NCI-H146 (cell line): ENCODE results near the gene DIPK1C.

Source experiments
- DNase-seq: peaks from one replicate; lab custom pipeline; 2025; lab: John Stamatoyannopoulos, UW

The DIPK1C gene

GRCh38 chr18:74451148-74451547 lies 6.0 kb downstream of the DIPK1C start:
- no peak for DNase-seq

DNA sequence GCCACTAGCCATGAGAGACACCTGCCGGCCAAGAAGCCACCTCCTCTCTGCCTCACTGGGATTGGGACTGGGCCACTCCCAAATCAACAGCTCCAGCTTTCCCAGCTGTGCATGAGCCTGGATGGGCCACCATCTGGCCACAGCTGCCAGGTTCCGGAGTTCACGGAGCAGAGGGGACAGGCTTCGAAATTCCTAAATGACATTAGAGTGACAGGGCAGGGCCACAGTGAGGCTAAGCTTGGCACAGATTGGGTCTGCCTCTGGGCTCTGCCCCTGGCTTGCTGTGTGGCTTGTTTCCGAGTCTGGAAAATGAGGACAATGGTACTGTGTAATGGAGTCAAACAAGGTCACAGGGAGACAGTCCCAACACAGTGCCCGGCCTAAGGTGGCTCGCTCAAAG lies 6.5 kb downstream of the DIPK1C start:
- no peak for DNase-seq

GRCh38 chr18:74447404-74448152 lies 9.5 kb downstream of the DIPK1C start:
- no peak for DNase-seq

DNA sequence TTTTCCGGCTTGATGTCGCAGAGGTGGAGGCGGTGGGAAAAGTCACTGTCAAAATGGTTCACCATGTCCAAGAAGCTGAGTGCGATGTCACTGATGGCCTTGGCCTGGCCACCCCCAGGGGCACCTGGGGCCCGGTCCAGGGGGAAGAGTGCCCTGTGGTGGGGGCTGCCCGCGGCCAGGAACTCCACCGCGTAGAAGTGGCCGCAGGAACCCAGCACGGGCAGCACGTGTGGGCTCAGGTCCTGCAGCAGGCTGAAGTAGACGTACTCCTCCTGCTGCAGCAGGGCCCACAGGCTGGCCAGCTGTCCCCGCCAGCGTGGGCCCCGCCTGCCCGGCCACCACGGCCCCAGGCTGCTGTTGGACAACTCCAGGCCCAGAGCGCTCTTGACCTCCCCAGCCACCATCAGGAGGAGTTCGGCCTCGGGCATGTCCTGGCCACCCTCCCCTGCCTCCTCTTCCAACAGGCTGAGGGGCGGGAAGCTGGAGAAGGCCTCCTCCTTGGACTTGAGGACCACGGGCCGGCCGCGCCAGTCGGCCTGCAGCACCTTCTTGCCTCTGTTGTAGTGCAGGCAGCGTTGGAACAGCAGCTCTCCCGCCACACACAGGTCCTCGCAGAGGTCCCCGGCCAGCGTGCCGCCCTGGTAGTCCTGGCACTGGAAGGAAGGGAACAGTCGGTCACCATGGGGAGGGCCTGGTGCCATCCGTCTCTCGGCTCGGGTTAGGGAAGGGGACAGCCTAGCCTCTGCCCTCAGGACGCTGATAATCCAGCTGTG lies 10.3 kb downstream of the DIPK1C start:
- DNase-seq = no peak

- DNase-seq = no peak
These were observed 10.9 kb downstream of the DIPK1C start for GRCh38 chr18:74446178-74446577.

DNA sequence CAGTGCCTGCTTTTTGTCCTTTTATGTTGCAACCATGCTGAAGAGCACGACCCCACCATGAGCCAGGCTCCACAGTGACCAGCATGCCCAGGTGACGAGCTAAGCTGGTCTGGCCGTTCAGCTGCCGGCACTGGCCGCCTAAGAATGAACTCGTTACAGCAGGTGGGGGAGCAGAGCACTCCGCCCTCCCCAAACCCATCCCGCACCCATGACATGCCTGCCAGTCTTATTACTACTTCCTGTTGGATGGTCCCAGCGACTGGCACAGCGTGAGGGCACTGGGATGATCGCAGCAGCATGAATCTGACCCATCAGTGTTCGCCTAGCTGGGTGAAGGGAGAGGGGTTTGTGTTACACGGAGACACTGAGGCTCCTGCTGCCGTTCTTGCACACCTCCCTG lies 11.5 kb downstream of the DIPK1C start:
- peak; percentile 20 for DNase-seq

- DNase-seq = no peak
These were observed 13.0 kb downstream of the DIPK1C start for GRCh38 chr18:74444104-74444503.

DNA sequence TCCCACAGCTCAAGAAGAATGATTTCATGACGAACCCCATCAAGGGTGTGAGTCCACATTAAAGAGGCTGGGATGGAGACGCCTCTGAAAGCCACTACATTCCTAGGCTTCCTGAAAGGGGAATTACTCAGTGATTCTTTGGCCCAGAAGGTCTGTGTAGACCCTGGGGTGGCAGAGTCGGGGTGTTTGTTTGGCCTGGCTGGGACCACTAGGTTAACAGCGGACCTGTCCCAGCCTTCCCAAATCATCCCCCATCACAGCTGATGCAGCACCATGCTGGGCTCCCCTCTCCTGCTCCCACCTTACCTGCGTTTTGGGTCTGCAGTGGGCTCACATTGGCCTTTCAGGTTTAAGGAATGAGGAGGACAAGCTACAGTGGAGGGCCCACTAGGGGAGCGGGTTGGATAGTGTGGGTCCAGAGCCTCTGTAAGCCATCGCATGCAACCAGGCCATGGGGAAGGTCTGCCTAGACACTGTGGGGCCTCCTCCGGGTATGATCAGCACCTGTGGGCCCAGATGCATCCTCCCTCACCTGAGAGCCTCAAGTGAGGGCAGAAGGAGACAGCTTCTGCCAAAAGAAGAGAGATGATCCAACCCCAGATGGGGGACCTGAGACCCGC lies 16.2 kb downstream of the DIPK1C start:
- DNase-seq = no peak

DNA sequence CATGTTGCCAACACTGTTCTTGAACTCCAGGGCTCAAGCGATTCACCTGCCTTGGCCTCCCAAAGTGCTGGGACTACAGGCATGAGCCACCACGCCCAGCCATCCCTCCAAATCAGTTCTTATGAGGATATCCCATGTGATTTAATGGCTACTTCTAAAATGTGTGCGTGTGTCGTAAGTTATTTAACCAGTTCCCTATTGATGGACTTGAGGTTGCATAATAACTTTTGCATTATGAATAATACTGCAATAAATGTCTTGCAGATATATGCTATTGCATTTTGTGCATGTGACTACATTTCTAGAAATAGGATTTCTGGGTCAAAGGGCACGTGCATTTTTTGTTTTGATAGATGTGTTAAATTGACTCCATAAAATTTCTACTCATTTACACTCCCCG lies 19.0 kb downstream of the DIPK1C start:
- no peak for DNase-seq

GRCh38 chr18:74436158-74436769 lies 20.8 kb downstream of the DIPK1C start:
- no peak for DNase-seq

- DNase-seq = no peak
These were observed 21.4 kb downstream of the DIPK1C start for GRCh38 chr18:74435740-74436139.

DNA sequence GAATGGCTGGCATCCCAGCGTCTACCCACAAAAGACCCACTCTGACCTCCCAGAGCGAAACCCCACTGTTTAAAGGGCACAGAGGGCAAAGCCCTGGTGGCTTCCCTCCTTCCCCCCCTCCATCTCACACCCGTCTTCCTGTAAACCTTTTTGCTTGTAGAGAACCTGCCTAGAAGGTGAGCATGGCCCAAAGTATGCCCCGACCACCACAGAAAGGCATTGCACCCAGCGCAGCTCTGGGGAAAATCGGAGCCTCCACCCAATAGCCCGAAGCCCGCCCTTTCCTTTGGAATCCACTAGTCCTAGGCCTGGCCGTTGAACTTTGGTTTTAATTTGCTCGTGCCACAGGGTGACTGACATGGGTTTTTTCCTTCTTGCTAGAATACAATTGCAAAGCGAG lies 22.6 kb downstream of the DIPK1C start:
- no peak for DNase-seq

DNA sequence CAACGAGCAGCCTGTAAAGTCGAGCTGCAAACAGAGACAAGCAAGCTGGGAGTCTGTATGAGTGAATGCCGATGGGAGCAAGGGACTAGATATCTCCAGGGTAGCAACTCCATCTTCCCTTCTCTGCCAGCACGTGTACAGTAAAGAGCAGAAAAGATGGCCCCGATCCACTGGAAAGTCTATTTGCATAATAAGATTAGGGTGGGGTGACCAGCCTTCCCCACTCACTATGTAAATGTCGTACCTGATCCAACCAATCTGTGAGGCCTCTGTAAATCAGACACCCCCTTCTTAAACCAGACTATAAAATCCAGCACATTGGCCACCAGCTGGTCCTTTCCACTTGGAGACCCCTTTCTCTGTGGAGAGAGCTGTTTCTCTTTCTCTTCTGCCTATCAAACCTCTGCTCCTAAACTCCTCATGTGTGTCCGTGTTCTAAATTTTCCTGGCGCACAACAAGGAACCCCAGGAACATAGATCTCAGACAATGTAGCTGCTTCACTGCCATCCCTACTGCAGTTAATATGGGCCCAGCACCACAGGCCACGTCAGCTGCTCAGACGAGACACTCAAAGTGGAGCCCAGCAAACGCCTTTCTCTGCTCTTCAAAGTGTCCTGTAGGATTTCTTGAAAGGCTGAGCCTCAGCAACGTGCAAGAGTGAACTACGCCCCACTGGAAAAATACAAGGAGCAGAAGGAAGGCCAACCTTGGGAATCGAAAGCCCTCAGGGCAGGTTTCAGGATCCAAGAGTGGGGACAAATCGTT lies 26.1 kb downstream of the DIPK1C start:
- DNase-seq = no peak

DNA sequence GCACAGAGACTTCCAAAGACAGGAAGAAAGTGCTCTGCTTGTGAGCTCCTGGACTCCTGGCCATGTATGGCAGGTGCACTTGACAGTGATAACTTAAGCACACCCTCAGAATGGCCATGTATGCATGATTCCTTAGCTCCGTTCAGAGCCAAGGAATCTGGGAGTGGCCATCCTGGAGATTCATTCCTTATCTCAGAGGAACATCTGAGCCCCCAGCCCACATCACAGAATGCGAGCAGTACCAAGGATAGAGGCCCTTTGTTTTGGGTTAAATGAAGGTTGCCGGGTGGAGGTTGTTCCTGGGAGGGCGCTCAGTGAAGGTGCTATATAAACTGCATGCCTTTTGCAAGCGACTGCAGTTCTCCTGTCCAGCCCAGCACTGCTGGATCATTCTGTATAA lies 26.9 kb downstream of the DIPK1C start:
- DNase-seq = no peak

DNA sequence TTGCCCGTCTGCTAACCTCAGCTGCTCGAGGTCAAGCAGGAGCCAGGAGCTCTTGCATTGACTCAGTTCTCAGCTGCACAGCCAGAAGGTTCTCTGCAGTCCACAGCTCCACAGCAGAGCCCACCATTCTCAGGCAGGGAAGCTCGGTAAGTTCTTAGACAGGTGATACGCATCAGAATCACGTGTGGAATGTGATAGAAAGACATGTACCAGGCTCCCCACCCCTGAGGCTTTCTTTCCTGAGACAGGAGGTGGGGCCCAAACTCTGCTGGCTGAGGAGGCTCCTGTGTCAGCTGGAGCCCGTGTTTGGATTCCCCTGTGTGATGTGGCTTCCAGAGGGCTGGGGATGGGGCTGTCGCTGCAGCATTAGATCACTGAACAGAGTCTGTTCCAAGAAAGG lies 28.0 kb downstream of the DIPK1C start:
- no peak for DNase-seq

- DNase-seq = no peak
These were observed 29.5 kb downstream of the DIPK1C start for GRCh38 chr18:74427442-74428112.

GRCh38 chr18:74425876-74426275 lies 31.2 kb downstream of the DIPK1C start:
- DNase-seq = no peak

DNA sequence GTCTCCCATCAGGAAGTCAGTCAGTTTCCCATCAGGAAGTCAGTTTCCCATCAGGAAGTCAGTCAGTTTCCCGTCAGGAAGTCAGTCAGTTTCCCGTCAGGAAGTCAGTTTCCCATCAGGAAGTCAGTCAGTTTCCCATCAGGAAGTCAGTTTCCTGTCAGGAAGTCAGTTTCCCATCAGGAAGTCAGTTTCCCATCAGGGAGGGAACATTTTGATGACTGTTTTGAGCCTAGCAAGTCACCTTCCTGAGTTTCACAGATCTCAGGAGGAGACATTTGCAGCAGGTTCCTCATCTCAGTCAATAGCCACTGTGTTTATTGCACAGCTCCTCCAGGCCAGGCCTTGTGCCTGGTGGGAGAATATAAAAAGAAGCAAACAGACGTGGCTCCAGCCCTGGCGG lies 31.9 kb downstream of the DIPK1C start:
- no peak for DNase-seq

DNA sequence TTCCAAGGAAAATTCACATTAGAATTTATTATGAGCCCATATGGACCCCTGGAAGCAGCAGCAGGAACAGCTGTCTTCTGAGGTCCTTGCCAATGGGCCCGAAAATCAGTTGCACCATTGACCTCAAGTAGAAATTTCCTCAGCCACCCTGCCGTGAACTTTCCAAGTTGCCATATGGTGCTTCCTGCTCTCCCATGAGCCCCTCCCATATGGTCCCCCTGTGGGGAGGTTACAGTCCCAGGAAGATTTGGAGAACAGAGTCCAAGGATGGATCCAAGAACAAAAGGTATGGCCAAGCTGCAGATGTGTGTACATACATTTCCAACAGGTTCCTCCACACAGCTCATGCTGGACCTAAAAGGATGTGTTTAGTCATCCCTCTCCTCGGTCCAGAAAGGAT lies 34.6 kb downstream of the DIPK1C start:
- no peak for DNase-seq

DNA sequence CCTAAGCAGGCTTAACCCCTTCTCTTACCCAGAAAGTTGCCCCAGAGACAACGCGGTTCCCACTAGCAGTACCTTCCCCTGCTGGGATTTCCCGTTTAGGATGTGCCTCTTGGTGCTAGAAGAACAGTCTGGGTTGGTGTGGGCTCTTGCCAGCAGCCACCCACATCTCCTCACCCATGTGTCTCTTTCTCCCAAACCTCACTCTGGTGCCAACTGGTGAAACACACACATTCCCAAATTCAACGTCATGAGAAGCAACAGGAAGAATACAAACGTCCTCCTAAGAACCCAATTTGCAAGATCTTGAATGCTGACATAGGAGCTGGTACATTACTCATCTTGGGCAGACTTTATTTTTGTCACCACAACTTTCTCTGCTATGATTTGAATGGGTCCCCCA lies 36.2 kb downstream of the DIPK1C start:
- no peak for DNase-seq

- DNase-seq = no peak
These were observed 36.6 kb downstream of the DIPK1C start for GRCh38 chr18:74420481-74420880.
